GM18907 (cell line): ENCODE data around the gene ATP6V0A4.
"Not testable (repeated sequence)": the region's sequence is repeated elsewhere in the genome, so short reads cannot be mapped to it uniquely, and the experiment has no call there.

ENCODE experiments used
- ATAC-seq: cut with Tn5 transposase; IDR thresholded peaks from one replicate; pipeline ENCODE4 v1.9.1; 2021; ENCODE audit warnings: mild to moderate bottlenecking, moderate library complexity; ENCODE audit not compliant: unreplicated experiment

Gene ATP6V0A4

DNA sequence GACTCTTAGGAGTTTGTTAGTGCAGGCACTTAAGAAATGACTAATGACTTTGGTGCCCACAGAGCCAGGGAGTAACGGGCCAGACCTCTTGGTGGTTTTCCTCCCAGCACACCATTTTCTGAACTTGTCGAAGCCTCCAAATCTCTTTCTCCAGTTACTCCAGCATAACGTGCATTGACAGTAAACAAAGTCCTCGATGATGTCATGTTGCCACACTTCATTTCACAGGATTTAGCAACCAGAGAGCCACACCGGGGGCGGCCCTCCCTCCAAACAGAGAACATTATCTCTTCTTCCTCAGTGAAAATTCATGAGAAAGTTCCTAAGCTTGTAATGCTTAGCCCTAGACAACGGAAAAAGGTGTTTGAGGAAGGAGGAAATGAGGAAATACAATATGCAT, 92.8 kb downstream of the ATP6V0A4 start:
- no peak for ATAC-seq

DNA sequence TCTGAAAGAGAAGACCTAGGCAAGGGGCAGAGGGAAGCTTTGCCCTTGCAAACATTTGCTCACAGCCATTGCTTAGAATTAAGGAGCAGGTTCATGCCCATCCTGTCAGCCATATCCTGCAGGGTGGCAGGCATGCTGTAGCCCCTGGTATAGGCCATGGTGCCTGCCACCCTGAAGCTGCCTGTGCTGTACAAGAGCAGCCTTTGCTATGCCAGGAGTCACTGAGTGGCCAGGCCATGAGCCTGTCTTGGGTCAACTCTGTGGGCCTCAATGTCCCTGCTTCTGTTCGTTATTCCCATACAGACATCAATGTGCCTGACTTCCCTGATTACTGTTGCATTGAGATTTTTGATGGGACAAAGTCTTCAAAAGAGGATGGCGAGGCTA, 96.5 kb downstream of the ATP6V0A4 start:
- no peak for ATAC-seq

GRCh38 chr7:138700857-138701536, 97.0 kb downstream of the ATP6V0A4 start, which contains the start of gene SVOPL:
TSS of gene SVOPL (minus strand) at chr7:138701362. CDS start at chr7:138679045, 22,317 bp downstream.
- no peak for ATAC-seq

GRCh38 chr7:138699661-138700060, 98.3 kb downstream of the ATP6V0A4 start:
- no peak for ATAC-seq

DNA sequence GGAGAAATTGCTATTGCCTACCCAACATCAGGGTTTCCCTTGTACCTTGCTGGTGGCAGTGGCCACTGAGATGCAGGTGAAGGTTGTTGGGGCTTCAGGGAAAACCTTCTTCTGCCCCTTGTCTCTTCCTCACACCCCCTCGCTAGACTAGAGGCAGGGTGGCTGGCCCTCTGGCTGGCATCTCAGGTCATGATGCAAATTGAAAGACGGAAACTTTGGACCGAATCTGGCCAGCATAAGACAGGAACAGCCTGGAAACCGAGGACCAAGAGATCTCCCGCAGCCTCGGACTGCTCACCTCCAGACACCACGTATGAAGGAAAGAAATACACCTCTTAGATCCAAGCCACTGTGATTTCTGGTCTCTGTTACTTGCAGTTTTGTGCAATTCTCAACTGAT, 99.7 kb downstream of the ATP6V0A4 start:
- no peak for ATAC-seq

DNA sequence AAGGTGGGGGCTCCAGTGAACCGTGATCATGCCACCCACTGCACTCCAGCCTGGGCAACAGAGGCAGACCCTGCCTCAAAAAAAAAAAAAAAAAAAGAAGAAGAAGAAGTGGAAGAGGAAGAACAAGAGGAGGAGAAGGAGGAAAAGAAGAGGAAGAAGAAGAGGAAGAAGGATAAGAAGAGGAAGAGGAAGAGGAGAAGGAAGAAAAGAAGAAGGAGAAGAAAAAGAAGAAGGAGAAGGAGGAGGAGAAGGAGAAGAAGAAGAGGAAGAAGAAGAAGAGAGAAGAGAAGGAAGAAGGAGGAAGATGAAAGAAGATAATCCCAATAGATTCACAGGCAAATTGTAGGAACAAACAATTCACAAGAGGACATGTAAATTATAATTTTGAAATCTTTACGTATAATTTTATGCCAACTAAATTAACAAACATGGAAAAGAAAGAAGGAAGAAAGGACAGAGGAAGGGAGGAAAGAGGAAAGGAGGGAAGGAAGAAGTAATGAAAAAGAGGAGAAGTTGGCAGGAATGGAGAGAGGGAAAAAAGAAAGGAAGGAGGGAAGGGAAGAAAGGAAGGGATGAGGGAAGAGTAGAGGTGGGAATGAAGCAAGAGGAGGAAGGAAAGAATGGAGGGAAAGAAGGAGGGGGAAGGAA, 100.3 kb downstream of the ATP6V0A4 start:
- ATAC-seq, result no peak

DNA sequence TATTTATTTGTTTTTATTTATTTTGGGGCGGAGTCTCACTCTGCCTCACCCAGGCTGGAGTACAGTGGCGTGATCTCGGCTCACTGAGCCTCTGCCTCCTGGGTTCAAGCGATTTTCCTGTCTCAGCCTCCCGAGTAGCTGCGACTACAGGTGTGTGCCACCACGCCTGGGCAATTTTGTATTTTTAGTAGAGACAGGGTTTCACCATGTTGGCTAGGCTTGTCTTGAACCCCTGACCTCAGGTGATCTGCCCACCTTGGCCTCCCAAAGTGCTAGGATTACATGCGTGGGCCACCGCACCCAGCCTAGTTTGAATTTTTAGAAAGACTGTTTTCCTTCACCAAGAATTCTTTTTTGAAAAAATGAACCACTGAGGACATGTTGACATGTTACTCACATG, 102.2 kb downstream of the ATP6V0A4 start:
- ATAC-seq, result not testable (repeated sequence)

DNA sequence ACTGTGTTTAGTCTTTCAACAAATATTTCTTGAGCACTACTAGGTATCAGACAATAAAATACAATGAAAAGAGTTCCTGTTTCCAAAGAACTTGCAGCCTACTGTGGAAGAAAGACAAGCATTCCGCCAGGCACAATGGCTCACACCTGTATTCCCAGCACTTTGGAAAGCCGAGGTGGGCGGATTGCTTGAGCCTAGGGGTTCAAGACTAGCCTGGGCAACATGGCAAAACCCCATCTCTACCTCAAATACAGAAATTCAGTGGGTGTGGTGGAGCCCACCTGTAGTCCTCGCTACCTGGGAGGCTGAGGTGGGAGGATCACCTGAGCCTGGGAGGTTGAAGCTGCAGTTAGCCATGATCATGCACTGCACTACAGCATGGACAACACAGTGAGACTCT, 102.9 kb downstream of the ATP6V0A4 start:
- ATAC-seq, result no peak

GRCh38 chr7:138691178-138691577, 106.8 kb downstream of the ATP6V0A4 start:
- ATAC-seq, result no peak

GRCh38 chr7:138690495-138690894, 107.5 kb downstream of the ATP6V0A4 start:
- ATAC-seq, result no peak

- not testable (repeated sequence) for ATAC-seq
These were observed 110.0 kb downstream of the ATP6V0A4 start for GRCh38 chr7:138688037-138688436.

- ATAC-seq, result no peak
These were observed 113.7 kb downstream of the ATP6V0A4 start for GRCh38 chr7:138684340-138684739.

- no peak for ATAC-seq
These were observed 118.2 kb downstream of the ATP6V0A4 start for GRCh38 chr7:138679793-138680192.

- no peak for ATAC-seq
These were observed 127.4 kb downstream of the ATP6V0A4 start for GRCh38 chr7:138670594-138670993.

GRCh38 chr7:138669364-138669763, 128.6 kb downstream of the ATP6V0A4 start:
- no peak for ATAC-seq

GRCh38 chr7:138668946-138669345, 129.1 kb downstream of the ATP6V0A4 start:
- no peak for ATAC-seq

DNA sequence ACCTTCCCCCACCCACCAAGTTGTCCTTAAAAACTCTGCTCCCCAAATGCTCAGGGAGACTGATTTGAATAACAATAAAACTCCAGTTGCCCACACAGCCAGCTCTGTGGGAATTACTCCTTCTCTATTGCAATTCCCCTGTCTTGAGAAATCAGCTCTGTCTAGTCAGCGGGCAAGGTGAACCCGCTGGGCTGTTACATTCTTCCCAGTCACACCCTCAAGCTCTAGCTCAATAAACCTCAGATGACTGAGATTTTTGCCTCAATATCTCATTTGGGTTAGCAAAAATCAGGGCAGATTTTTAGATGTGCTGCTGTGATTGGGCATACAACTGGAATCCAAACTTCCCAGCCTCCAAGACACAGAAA, 129.8 kb downstream of the ATP6V0A4 start:
- no peak for ATAC-seq

DNA sequence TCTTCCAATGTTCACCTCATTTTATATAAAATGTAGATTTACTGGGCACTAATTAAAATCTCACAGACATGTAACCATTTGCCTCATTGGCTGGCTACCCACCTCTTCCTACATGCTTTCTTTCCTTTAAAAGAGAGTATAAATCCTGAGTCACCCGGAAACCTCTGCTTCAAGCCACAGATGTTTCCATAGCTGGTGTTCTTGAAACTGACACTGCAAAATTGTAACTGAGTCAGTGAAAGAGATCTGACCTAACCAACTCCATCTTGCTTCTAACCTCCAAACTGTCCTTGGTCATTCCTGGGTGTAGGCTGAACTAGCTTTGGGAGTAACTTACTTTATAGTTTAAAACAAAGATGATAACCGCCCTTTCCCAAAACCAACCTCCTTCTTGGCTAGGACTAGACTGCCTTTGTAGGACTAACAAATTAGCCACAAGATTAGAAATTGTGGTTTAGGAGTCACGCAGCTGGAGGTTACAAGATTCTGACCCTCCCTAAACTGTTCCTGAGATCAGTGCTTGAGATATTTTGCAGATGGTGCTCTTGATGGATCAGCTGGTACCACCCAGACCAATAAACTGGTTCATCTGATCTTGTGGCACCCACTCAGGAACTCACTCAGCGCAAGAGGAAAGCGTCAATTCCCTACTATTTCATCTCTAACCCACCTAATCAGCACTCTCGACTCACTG, 130.3 kb downstream of the ATP6V0A4 start:
- ATAC-seq, result no peak

GRCh38 chr7:138666385-138666784, 131.6 kb downstream of the ATP6V0A4 start:
- no peak for ATAC-seq

DNA sequence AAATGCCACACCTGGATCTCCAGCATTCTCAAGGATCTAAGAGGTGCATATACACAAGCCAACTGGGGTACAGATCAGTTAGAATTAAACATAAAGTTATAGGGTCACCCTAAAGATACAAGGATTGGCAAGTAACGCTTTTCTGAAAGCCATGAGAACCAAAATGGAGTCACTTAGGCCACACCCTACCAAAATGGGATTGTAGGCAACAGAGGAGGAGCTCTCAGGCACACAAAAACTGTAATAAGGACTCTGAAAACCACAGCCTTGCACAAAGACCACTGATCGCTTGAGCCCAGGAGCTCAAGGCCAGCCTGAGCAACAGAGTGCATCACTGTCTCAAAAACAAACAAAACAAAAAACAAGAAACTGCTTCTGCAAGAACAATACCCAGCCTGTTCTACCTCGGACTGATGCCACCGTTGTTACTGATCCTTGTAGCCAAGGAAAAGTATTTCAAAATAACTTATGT, 132.3 kb downstream of the ATP6V0A4 start:
- no peak for ATAC-seq

- no peak for ATAC-seq
These were observed 132.7 kb downstream of the ATP6V0A4 start for GRCh38 chr7:138665249-138665648.
